DMS79 (cell line): ENCODE data around the gene ZNF433.
"Not testable (repeated sequence)": the region's sequence is repeated elsewhere in the genome, so short reads cannot be mapped to it uniquely, and the experiment has no call there.

Source experiments
- DNase-seq: peaks from one replicate; lab custom pipeline; 2025; lab: John Stamatoyannopoulos, UW

Gene ZNF433

DNA sequence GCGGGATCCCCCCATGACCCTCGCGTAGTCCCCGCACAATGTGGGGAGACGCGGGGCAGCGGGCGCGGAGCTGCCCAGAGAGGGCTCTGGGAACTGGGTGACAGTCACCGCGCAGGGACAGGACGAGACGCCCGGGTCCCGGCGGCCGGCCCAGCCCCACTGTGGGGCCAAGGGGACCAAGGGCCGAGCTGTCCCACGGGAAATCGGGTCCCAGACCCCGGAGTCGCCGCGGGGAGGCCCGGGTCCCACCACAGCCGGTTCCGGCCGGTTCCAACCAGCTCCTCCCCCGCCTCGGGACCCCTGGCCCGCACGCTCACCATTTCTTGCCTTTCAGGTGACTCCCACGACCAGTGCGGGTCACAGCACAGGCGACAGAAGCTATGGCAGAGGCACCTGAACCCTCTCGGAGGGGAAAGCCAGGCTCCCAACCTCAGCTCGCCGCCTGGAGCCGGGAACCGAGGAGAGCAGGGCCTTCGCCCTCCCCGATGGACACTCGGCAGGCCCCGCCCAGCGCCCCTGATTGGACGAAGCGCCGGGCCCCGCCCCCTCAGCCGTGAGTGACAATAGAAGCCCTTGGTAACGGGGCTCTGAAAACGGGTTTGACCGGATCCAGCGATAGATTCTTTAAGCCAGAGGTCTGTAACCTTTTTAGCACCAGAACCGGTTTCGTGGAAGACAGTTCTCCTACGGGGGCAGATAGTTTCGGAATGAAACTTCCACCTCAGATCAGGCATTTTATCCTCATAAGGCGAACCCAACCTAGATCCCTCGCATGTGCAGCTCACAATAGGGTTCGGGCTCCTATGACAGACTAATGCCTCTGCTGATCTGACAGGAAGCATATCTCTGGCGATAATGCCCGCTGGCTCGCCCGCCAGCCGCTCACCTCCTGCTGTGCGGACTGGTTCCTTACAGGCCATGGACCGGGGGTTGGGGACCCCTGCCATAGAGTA lies at the start of gene ZNF433:
ZNF433 (minus strand) TSS at position 460 of the 953 bp plus-strand sequence; CDS start at position 320, 140 bp downstream.
- DNase-seq: peak; percentile 93

DNA sequence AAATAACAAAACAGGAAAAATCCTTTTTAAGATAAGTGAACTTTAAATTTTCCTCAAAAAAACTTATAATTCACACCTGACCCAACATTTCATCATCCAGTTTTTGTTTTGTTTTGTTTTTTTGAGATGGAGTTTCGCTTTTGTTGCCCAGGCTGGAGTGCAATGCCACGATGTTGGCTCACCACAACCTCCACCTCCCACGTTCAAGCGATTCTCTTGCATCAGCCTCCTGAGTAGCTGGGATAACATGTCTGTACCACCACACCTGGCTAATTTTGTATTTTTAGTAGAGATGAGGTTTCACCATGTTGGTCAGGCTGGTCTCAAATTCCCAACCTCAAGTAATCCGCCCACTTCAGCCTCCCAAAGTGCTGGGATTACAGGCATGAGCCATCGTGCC lies 47.9 kb upstream of the ZNF433 start:
- not testable (repeated sequence) for DNase-seq

GRCh38 chr19:12077375-12077774 lies 41.9 kb upstream of the ZNF433 start:
- no peak for DNase-seq

DNA sequence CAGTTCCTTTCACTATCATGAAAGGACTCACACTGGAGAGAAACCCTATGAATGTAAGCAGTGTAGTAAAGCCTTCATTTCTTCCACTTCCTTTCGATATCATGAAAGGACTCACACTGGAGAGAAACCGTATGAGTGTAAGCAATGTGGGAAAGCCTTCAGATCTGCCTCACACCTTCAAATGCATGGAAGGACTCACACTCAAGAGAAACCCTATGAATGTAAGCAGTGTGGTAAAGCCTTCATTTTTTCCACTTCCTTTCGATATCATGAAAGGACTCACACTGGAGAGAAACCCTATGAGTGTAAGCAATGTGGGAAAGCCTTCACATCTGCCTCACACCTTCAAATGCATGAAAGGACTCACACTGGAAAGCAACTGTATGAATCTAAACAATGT lies 40.9 kb upstream of the ZNF433 start:
- DNase-seq: not testable (repeated sequence)

DNA sequence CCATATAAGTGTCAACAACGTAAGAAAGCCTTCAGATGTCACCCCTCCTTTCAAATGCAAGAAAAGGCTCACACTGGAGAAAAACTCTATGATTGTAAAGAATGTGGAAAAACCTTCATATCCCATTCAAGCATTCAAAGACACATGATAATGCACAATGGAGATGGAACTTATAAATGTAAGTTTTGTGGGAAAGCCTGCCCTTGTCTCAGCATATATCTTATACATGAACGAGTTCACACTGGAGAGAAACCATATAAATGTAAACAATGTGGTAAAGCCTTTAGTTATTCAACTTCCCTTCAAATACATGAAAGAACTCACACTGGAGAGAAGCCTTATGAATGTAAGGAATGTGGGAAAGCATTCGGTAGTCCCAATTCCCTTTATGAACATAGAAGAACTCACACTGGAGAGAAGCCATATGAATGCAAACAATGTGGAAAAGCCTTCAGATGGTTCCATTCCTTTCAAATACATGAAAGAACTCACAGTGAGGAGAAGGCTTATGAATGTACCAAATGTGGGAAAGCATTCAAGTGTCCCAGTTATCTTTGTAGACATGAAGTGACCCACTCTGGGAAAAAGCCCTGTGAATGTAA lies 40.2 kb upstream of the ZNF433 start:
- DNase-seq: no peak

GRCh38 chr19:12064590-12065538 lies 29.4 kb upstream of the ZNF433 start, which contains the start of gene ZNF844:
ZNF844 (plus strand) TSS chr19:12064731; CDS start chr19:12064874, 143 bp downstream.
- peak; percentile 65 for DNase-seq

DNA sequence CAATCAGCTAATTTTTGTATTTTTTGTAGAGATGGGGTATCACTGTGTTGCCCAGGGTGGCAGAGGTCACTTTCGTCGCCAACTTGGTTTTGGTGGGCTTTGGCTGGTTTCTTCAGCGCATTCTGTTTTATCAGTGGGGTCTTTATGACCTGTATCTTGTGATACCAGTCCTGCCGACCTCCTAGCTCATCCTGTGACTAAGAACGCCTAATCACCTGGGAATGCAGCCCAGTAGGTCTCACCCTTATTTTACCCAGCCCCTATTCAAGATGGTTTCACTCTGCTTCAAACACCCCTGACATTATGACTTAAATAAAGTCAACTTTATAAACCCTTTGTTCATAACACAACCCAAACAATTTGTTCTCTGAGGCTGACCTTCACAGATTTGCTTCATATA lies 20.3 kb upstream of the ZNF433 start:
- DNase-seq: no peak

DNA sequence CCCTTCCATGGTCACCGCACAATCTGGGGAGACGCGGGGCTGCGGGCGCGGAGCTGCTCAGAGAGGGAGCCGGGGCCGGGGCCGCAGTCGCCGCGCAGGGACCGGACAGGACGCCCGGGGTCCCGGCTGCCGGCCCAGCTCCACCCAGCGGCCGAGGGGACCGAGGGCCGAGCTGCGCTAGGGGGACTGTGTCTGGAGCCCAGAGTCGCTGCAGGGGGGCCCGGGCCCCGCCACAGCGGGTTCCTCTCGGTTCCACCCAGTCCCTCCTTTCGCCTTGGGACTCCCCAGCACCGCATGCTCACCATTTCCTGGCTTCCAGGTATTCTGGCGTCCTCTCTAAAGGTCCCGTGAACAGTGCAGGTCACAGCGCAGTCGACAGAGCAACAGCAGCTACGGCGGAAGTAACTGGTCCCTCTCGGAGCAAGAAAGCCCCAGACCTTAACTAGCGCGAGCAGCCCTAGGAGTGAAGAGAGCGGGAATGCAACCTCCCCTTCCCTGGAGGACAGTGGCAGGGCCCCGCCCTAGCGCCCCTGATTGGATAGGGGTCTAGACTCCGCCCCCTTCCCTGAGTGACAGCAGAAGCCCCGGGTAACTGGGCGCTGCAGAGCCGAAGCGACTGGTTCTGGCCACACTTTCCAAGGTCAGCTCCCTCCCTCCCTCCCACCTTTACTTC lies 17.2 kb upstream of the ZNF433 start, which contains the start of gene ZNF878:
ZNF878 (minus strand) TSS at position 465 of the 673 bp plus-strand sequence; CDS start at position 305, 160 bp downstream.
- peak; percentile 91 for DNase-seq

GRCh38 chr19:12052091-12052496 lies 16.6 kb upstream of the ZNF433 start:
- DNase-seq: no peak

- no peak for DNase-seq
These were observed 12.4 kb upstream of the ZNF433 start for GRCh38 chr19:12047868-12048267.

GRCh38 chr19:12043752-12044422 lies 8.4 kb upstream of the ZNF433 start:
- DNase-seq: no peak

DNA sequence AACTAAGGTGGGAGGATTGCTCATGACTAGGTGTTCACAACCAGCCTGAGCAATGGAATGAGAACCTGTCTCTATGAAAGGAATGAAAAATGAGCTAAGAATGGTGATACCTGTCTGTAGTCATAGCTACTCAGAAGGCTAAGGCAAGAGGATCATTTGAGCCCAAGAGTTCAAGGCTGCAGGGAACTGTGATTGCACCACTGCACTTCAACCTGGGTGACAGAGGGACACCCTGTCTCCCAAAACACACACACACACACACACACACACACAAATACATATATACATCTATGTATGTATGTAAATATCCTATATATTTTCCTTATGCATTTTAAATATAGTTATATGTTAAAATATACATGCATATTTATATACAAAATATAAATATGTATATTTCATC lies 7.4 kb upstream of the ZNF433 start:
- no peak for DNase-seq

- DNase-seq: peak; percentile 4
These were observed 859 bp downstream of the ZNF433 start for GRCh38 chr19:12034620-12035019.

GRCh38 chr19:12034198-12034597 lies 1.3 kb downstream of the ZNF433 start:
- DNase-seq: no peak

- no peak for DNase-seq
These were observed 19.7 kb downstream of the ZNF433 start for GRCh38 chr19:12015753-12016116.

DNA sequence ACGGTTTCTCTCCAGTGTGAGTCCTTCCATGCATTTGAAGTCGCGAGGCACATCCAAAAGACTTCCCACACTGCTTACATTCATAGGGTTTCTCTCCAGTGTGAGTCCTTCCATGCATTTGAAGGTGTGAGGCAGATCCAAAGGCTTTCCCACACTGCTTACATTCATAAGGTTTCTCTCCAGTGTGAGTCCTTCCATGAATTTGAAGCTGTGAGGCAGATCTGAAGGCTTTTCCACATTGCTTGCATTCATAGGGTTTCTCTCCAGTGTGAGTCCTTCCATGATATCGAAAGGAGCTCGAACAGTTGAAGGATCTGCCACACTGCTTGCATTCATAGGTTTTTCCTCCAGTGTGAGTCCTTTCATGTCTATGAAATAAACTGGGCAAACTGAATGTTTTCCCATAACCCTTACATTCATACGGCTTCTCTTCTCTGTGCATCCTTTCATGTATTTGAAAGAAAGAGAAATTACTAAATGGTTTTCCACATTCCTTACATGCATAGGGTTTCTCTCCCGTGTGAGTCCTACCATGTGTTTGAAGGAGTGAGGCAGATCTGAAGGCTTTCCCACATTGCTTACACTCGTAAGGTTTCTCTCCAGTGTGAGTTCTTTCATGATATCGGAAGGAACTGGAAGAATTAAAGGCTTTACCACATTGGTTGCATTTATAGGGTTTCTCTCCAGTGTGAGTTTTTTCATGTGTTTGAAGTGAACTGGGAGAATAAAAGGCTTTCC lies 20.3 kb downstream of the ZNF433 start:
- no peak for DNase-seq

DNA sequence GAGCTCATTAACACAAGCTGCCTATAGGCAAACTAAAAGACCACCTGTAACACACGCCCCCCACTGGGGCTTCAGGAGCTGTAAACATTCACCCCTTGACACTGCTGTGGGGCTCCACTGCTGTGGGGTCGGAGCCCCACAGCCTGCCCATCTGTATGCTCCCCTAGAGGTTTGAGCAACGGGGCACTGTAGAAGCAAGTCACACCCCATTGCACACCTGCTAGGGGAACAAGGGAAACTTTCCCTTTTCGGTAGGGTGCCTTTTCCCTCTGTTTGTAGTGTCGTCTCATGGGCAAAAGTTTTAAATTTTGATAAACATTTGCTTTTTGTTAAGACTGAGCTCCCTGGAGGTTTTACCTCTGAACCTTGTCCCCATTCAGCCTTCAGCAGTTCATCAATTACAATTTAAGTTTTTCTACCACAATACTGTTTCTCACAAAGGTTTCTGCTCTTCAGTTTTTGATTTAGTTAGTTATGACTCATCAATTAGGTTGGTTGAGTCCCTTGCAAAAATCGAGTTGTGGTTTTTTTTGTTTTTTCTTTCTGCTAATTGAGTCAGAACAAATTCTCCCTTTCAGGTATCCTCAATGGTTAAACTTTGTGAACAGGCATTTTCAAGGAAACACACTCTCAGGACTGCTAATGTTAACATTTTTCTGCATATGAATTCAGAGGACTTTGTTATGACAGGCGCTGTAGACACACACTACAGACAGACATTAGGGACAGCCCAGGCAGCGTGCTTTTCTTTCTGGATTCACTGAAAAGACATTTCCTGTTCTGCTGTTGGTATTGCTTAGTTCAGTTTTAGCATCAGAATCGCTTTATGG lies 35.1 kb downstream of the ZNF433 start:
- no peak for DNase-seq

DNA sequence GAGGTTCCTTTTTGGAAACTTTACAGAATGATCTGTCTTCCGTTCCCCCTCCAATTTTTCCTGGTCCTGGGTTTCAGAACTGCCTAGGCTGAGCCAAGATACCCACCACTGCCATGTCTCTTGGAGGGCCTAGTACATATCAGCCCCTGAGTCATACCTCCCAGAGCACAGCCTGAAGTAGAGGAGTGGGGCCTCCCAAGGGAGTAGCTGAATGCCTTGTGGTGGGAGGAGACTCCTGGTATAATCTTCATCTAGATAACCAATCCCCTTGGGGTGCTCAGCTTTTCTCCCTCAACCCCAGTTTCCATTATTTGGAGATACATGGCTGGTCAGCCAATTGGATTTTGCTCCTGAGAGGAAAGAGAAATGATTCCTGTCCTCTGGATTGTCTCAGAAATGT lies 40.3 kb downstream of the ZNF433 start:
- DNase-seq: no peak

GRCh38 chr19:11991921-11992320 lies 43.6 kb downstream of the ZNF433 start:
- DNase-seq: not testable (repeated sequence)
